Measurements from ENCODE around the gene CCDC127. TPM values are rescaled to one million over a fixed set of nuclear protein-coding genes. Genes with fewer than 3 reads are reported as not detected.
"Not testable (repeated sequence)": the region's sequence is repeated elsewhere in the genome, so short reads cannot be mapped to it uniquely, and the experiment has no call there.

The CCDC127 gene
- total and polyA plus RNA-seq, 2 of the 4 experiments (the other 2 are of a cell fraction), result 3.2 to 3.9 TPM

- H3K23ac ChIP-seq (ENCODE audit: low read depth, low read length); BruUV-seq (replicated peaks); H3K4me1 ChIP-seq (ENCODE audit: control insufficient read depth, insufficient read depth, low read length); in situ Hi-C loops (cut with MboI; ENCODE audit: low sequenced_read_pairs); H3K9ac ChIP-seq (ENCODE audit: low read depth, low read length); H4K91ac ChIP-seq (ENCODE audit: insufficient read depth, low read depth, low read length); H2BK20ac ChIP-seq (ENCODE audit: low read depth, low read length); H3K18ac ChIP-seq (ENCODE audit: low read depth, low read length); H3K27me3 ChIP-seq (ENCODE audit: control insufficient read depth, insufficient read depth, low read length); intact Hi-C loops (cut with micrococcal nuclease); H3K9me3 ChIP-seq (ENCODE audit: control insufficient read depth, insufficient read depth, low read length); ATAC-seq (ENCODE audit: low read depth); H2BK15ac ChIP-seq (ENCODE audit: low read depth, low read length); H3K14ac ChIP-seq (replicated peaks; ENCODE audit: low read depth, low read length); H3K4ac ChIP-seq (ENCODE audit: low read depth, low read length); H3K4me2 ChIP-seq (ENCODE audit: low read depth, low read length); H2AK5ac ChIP-seq (ENCODE audit: low read depth, low read length); H2AFZ ChIP-seq (replicated peaks; ENCODE audit: low read length, poor library complexity); DNase-seq; H2BK120ac ChIP-seq (ENCODE audit: low read depth, low read length); H2BK5ac ChIP-seq (ENCODE audit: low read depth, low read length, poor library complexity, severe bottlenecking); H3K9me1 ChIP-seq (ENCODE audit: insufficient read depth, low read length); dilution Hi-C loops (cut with HindIII; ENCODE audit: low sequenced_read_pairs, unreplicated experiment); H4K8ac ChIP-seq (ENCODE audit: low read depth in 2 of 2, low read length in 2 of 2); H3K4me3 ChIP-seq (ENCODE audit: insufficient read depth, low read depth, low read length); H3K27ac ChIP-seq (ENCODE audit: insufficient read depth, low read length); CTCF ChIA-PET; H2AK9ac ChIP-seq (replicated peaks; ENCODE audit: low read depth, low read length, poor library complexity); H3K56ac ChIP-seq (ENCODE audit: extremely low read depth, insufficient read depth, low read length); POLR2A ChIA-PET (ENCODE audit: unreplicated experiment); H4K5ac ChIP-seq (ENCODE audit: low read depth, low read length): not testable (repeated sequence)
- WGBS, 2 experiments (ENCODE audit: extremely low coverage in 2 of 2, insufficient read length in 1 of 2), result 100% methylated on average over 1 of the region's 17 CpGs; no CpG with 5 or more reads in 1 of the 2 experiments
- Histone ChIP-seq H3K79me1 (ENCODE audit: low read depth in 1 of 2, low read length in 2 of 2) (peaks cover 38 to 39% of the 10 kb centered on the region in 2 experiments), H4K20me1 (ENCODE audit: insufficient read depth, low read length) (peaks cover 24% of the 10 kb centered on the region), H3K36me3 (ENCODE audit: control insufficient read depth, insufficient read depth, low read length) (peaks cover 60% of the 10 kb centered on the region)
Measured at GRCh38 chr5:227375-227774, 9.4 kb upstream of the CCDC127 start.
